ES-I3 (cell line): ENCODE data around the gene SRPK3.
"Not testable (repeated sequence)": the region's sequence is repeated elsewhere in the genome, so short reads cannot be mapped to it uniquely, and the experiment has no call there.

ENCODE experiments used
- H3K36me3 ChIP-seq: 2 replicates; pipeline ENCODE4 v1.6.1; 2013; ENCODE audit warnings: mild to moderate bottlenecking, low read length, control low read depth, moderate library complexity; ENCODE audit not compliant: insufficient read depth
- H3K4me1 ChIP-seq: 2 replicates; pipeline ENCODE4 v1.6.1; 2013; ENCODE audit warnings: mild to moderate bottlenecking, control low read depth, low read length; ENCODE audit not compliant: insufficient read depth
- H3K9ac ChIP-seq: 2 replicates; pipeline ENCODE4 v1.6.1; 2013; ENCODE audit warnings: low read depth, mild to moderate bottlenecking, low read length, moderate library complexity
- H3K9me3 ChIP-seq: 2 replicates; pipeline ENCODE4 v1.6.1; 2013; ENCODE audit warnings: mild to moderate bottlenecking, low read length, moderate library complexity; ENCODE audit not compliant: control insufficient read depth, insufficient read depth

SRPK3 gene

DNA sequence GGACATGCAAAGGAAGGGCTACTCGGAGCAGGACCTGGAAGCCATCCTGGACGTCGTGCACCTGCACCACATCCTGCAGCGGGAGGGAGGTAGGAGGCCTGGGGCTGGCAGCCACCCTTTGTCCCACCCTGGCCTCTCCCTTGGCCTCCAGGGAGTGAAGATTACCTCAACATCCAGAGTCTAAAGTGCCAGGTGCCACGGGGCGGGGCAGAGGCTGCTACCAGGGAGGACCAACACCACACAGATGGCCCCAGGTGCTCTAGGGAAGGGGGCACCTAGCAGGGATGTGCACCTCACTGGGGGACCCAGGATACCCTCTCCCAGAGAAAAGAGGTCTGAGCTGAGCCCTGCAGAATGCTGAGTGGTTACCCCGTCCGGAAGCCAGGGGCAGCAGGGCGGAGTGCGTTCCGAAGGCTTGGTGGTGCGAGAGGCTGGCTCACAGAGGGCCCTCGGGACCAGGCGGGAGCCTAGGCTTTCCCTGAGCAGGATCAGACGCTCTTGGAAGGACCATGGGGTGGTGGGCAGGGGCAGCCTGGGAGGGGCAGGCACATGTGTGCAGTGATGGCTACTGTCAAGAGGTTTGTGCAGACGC lies 40.1 kb upstream of the SRPK3 start:
- Histone ChIP-seq H3K9me3 (no peaks in the 10 kb centered on the region), H3K36me3 (peaks cover 3% of the 10 kb centered on the region; the same call in 1 of the 2 replicates), H3K9ac (no peak overlapping the region), H3K4me1 (peaks cover 6% of the 10 kb centered on the region)

DNA sequence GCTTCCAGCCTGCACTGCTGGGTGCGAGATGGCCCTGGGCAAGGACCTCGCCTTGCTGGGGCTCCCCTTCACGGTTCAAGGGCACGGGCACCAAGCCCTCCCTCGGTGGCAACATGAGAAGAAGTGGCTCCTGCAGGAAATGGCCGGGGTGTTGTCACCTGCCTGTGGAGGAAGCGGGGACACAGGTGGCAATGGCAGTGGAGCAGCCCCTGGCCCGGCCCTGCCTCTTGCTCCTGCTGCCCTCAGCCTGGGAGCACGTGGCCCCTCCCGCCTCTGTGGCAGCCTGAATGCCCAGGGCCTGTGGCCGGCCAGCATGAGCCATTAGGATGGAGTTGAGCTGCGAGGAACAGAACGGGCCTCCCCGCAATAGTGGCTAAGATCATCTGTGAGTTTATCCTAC lies 39.4 kb upstream of the SRPK3 start:
- H3K36me3 ChIP-seq, result peaks cover 3% of the 10 kb centered on the region; the same call in 1 of the 2 replicates
- H3K9ac ChIP-seq, result no peak overlapping the region
- no peaks in the 10 kb centered on the region for H3K9me3 ChIP-seq
- H3K4me1 ChIP-seq, result peaks cover 4% of the 10 kb centered on the region; the same call in 1 of the 2 replicates

DNA sequence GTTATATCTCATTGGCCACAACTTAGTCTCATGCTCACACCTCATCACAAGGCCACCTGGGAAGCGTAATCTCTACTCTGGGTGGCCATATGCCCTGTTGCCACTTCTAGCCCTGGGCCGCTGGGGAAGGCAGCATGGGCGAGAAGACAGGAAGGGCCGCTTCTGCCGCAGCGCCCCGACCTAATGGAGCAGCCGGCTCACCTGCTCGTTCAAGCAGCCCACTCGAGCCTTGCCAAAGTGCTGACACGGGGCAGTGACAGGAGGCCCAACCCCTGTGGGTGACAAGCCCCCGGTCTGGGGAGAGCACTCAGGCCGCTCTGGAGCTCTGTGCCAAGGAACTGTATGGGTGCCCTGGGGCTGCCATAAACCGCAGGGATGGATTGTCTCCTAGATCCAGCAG lies 38.7 kb upstream of the SRPK3 start:
- H3K9me3 ChIP-seq, result not testable (repeated sequence)

DNA sequence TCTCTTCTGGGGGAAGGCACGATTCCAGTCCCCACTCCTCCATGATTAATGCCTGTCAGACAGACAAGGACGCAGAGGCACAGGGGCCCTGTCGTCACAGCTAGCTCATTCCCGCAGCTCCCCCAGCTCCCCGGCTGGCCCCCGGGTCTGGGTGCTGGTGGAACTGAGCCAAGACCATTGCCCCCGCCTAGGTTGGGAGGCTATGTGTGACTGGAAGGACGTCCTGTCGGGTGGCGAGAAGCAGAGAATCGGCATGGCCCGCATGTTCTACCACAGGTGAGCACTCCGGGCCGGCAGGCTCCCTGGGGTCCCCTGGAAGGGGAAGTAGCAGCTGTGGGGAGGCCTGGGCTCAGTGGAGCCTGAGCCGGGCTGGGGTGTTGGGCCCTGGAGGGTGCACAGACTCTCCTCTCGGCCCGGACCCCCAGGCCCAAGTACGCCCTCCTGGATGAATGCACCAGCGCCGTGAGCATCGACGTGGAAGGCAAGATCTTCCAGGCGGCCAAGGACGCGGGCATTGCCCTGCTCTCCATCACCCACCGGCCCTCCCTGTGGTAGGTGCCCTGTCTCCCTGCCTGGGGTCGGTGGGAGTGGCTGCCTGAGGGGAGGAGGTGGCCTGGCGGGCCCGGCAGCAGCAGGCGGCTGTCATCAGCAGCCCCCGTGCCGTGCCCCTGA lies 37.9 kb upstream of the SRPK3 start:
- H3K36me3 ChIP-seq, result not testable (repeated sequence)
- peak overlapping the region; percentile 15; the same call in 1 of the 2 replicates for H3K9ac ChIP-seq

More for the DNA sequence above, 38.7 kb upstream of the SRPK3 start:
- not testable (repeated sequence) for H3K4me1 ChIP-seq, H3K9ac ChIP-seq, H3K36me3 ChIP-seq

DNA sequence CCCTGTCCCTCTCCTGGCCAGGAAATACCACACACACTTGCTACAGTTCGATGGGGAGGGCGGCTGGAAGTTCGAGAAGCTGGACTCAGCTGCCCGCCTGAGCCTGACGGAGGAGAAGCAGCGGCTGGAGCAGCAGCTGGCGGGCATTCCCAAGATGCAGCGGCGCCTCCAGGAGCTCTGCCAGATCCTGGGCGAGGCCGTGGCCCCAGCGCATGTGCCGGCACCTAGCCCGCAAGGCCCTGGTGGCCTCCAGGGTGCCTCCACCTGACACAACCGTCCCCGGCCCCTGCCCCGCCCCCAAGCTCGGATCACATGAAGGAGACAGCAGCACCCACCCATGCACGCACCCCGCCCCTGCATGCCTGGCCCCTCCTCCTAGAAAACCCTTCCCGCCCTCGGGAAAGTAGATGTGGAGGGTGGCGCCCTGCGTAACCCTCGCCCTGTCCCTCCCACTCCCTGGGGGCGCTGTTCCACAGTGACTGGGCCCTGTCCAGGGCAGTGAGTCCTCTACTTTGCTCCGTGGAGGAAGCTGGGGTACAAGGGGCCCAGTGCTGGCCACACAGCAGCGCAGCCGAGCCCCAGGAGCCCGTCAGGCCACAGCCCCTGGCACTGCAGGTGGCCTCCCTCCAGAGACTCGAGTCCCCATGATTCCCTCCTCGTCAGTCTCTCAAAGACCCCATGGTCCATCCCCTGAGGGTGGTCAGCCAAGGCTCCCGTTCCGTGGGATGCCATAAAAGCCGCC lies 37.2 kb upstream of the SRPK3 start:
- not testable (repeated sequence) for H3K4me1 ChIP-seq, H3K9me3 ChIP-seq, H3K36me3 ChIP-seq
- peak overlapping the region; percentile 62; the same call in 1 of the 2 replicates for H3K9ac ChIP-seq

More for the DNA sequence above, 37.9 kb upstream of the SRPK3 start:
- H3K9me3 ChIP-seq, H3K4me1 ChIP-seq: not testable (repeated sequence)

DNA sequence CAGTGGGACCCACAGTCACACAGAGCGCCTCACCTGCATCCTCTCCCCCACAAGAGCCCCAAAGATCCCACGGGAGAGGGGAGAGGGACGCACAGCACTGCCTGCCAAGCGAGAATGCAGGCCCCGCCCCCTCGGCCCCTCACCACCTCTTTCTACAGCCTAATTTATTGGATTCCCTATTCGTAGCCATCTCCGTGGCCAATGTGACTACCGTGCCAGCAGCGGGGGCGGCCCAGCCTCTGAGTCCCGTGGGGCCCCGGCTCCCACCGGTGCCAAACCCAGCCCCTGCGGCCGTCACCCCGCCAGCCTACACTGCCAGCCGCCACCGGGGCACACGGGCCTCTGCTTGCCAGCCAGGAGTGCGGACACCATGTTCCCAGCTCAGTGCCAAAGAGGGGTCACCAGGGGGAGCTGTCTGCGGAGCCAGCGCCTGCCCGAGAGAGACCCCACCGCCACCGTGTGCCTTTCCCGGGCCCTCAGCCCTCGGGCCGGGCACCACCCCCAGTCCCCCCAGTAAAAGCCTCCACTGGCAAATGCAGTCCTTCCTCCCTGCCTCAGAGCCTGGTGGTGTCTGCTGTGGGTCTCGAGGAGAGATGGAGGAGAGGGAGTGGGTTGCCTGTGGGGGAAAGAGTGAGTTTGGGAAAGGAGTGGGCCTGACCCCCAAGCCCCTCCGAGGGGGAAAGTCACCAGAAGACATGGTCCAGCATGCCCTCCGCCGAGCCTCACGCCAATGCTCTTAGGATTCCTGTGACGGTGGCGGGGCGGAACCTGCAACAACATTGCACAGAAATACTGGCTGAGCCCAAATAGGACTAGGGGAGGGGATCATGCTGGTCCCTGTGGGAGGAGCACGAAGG lies 36.4 kb upstream of the SRPK3 start:
- H3K9me3 ChIP-seq, result no peaks in the 10 kb centered on the region
- H3K9ac ChIP-seq, result peak overlapping the region; percentile 62; the same call in 1 of the 2 replicates
- peaks cover 4% of the 10 kb centered on the region; the same call in 1 of the 2 replicates for H3K4me1 ChIP-seq

DNA sequence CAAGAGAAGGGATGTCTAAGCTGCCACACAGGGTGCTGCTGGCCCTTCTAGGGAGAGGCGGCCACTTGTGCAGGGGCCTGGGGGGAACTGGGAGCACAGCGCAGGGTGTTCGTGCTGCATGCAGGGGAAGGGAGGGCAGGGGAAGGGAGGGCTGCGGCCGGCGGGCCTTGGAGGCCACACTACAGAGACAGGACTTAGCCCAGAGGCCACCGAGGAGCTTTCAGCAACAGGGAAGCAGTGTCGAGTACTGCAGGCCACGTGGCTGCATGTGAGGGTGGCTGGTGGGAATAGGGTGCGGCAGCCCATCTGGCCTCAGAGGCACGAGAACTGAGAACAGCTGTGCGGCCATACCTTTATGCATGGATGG lies 35.8 kb upstream of the SRPK3 start:
- H3K4me1 ChIP-seq, H3K36me3 ChIP-seq, H3K9me3 ChIP-seq, H3K9ac ChIP-seq: not testable (repeated sequence)

More for the DNA sequence above, 36.4 kb upstream of the SRPK3 start:
- H3K36me3 ChIP-seq, result no peaks in the 10 kb centered on the region

DNA sequence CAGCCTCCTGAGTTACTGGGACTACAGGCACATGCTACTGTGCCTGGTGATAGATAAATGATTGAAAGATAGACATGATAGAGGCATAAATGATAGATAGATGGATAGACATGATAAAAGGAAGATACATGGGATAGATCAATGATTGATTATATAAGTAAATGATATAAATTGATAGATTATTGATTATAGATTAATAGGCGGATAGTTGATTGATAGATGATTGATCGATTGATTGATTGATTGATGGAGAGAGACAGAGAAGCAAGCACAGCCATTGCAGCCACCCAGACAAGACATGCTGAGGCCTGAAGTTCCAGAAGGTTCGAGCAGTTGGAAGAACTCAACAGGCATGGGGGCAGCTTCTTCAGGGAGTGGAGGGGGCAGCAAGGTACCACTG lies 34.5 kb upstream of the SRPK3 start:
- H3K9me3 ChIP-seq, result no peaks in the 10 kb centered on the region
- peaks cover 4% of the 10 kb centered on the region; the same call in 1 of the 2 replicates for H3K4me1 ChIP-seq
- H3K9ac ChIP-seq, result no peak overlapping the region
- no peaks in the 10 kb centered on the region for H3K36me3 ChIP-seq

DNA sequence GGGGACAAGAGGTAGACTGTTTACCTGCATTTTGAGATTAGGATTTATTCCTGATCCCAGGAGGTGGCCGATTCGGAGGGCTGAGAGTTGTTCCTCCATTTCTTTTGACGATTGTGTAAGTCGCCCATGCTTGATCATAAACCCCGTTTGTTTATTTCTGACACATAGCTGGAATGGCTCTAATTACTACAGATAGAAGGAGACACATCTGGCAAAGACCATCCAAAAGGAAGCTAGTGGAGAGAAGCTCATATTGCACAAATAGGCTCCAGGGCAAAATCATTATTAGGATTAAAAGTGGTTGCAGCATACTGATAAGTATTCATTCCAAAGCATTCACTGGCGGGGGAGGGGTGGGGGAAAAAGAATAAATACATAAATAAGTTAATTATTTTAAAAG lies 33.9 kb upstream of the SRPK3 start:
- H3K9me3 ChIP-seq, H3K4me1 ChIP-seq, H3K9ac ChIP-seq, H3K36me3 ChIP-seq: not testable (repeated sequence)

DNA sequence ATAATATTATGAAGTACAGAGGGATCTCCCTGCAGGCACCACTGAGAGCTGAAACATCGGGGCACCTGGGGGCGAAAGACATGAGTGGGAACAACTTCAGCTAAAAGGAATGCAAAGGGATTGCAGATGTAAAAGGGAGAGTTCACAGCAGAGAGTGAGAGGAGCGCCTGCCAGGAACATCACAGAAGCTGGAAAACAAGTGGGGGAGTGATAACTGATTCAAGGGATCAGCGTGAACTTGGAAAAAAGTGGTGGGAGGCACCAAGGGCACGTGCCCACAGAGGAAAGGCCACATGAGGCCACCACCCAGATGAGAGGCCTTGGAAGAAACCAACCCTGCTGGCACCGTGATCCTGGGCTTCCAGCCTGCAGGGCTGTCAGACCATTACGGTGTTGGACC lies 31.8 kb upstream of the SRPK3 start:
- not testable (repeated sequence) for H3K4me1 ChIP-seq, H3K36me3 ChIP-seq, H3K9me3 ChIP-seq, H3K9ac ChIP-seq

DNA sequence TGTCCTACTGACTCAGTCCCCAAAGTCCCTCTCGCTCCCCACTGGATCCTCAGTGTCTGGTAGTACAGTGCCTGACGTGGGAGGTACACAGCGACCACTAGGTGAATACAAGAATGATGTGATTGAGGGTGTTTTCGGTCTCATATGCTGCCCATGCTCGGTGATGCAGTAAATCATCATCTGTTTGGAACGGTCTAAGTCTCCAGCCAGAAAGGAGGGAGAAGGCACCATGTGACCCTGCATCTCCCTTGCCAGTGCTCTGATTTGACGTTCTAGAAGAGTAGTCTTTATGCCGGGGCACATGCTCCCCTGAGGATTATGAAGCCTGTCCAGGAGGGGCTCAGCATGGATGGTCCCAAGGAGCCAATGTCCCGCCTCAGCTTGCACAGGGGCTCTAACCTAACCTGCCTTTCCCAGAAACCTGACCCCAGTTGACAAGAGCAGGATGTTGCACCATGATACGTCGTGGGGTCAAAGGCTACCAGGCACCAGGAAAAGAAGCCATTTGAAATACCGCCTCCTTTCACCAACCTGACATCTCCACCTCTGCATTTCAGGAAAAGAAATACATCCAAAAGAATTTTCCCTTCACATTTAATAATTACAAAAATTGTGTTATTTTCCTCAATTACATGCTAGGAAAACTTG lies 30.6 kb upstream of the SRPK3 start:
- H3K9me3 ChIP-seq, result no peaks in the 10 kb centered on the region
- no peaks in the 10 kb centered on the region for H3K36me3 ChIP-seq
- H3K9ac ChIP-seq, result no peak overlapping the region
- no peaks in the 10 kb centered on the region for H3K4me1 ChIP-seq

DNA sequence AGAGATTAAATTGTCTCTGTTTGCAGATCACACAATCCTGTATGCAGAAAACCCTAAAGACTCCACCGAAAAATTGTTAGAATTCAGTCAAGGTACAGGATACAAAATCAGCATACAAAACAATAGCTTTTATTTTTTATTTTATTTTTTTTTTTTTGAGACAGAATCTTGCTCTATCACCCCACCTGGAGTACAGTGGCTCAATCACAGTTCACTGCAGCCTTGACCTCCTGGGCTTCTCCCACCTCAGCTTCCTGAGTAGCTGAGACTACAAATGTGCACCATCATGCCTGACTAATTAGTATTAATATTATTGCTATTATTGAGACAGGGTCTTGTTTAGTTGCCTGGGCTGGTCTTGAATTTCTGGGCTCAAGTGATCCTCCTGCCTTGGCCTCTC lies 25.7 kb upstream of the SRPK3 start:
- Histone ChIP-seq H3K36me3 (no peaks in the 10 kb centered on the region), H3K4me1 (no peaks in the 10 kb centered on the region), H3K9ac (no peak overlapping the region), H3K9me3 (no peaks in the 10 kb centered on the region; the same call in 1 of the 2 replicates)

DNA sequence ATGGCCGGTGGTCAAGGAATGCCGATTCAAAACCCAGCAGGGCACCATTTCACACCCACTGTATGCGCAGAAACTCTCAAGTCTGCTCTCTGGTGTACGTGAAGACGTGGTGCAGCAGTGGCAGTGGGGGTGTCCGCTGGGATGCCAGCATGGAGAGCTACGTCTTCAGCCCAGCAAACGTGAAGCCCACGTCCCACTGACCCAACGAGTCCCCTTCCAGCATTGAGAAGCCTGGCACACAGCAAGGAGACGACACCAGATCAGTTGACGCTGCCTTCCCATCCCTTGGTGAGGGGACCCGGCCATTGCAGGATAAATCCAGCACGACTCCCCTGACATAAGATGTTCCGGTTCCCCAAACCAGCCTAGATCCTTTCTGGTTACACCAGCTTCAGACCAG lies 19.0 kb upstream of the SRPK3 start:
- Histone ChIP-seq H3K4me1 (peaks cover 5% of the 10 kb centered on the region; the same call in 1 of the 2 replicates), H3K9me3 (no peaks in the 10 kb centered on the region), H3K9ac (no peak overlapping the region), H3K36me3 (no peaks in the 10 kb centered on the region)
